ENCODE measurements around the gene FAHD2A. TPM values are rescaled to one million over a fixed set of nuclear protein-coding genes. Genes with fewer than 3 reads are reported as not detected.
A peak's percentile ranks its signal among the peaks of the same experiment; 100 is the strongest.

Gene FAHD2A
- total RNA-seq, 3 donors from 2014 or later, result 19.3 to 50.1 (median 24.3) TPM

- TF ChIP-seq POLR2AphosphoS5 (IDR thresholded peaks at IDR 0.05) (no peak), POLR2A (IDR thresholded peaks at IDR 0.05) (no peak), CTCF (IDR thresholded peaks at IDR 0.05) (no peak)
- H3K4me1 ChIP-seq, result no peaks in the 10 kb centered on the region
- H3K9me3 ChIP-seq, result no peaks in the 10 kb centered on the region
- H3K36me3 ChIP-seq, result no peaks in the 10 kb centered on the region
- peaks cover 0 to 6% of the 10 kb centered on the region in 2 donors for H3K27me3 ChIP-seq
- H3K4me3 ChIP-seq, result no peak overlapping the region
- intact Hi-C loops (cut with DNase I; ENCODE audit: low total_unique reads), result no loop called here
- no peak overlapping the region for H3K27ac ChIP-seq
- DNase-seq (ENCODE audit: low spot score in 2 of 2), result peak in 1 of 2 donors; percentile 24
These were observed 18.9 kb upstream of the FAHD2A start for GRCh38 chr2:95383635-95384027.

GRCh38 chr2:95384854-95385569 lies 17.5 kb upstream of the FAHD2A start:
- TF ChIP-seq CTCF (IDR thresholded peaks at IDR 0.05), result no peak
- no peak for TF ChIP-seq POLR2AphosphoS5 (IDR thresholded peaks at IDR 0.05)
- TF ChIP-seq POLR2A (IDR thresholded peaks at IDR 0.05), result no peak
- H3K9me3 ChIP-seq, result no peaks in the 10 kb centered on the region
- peak; percentile 26 to 47 for DNase-seq (ENCODE audit: low spot score in 2 of 2)
- intact Hi-C loops (cut with DNase I; ENCODE audit: low total_unique reads), result no loop called here
- no peaks in the 10 kb centered on the region for H3K4me1 ChIP-seq
- no peak overlapping the region for H3K27ac ChIP-seq
- peaks cover 0 to 6% of the 10 kb centered on the region in 2 donors for H3K27me3 ChIP-seq
- H3K36me3 ChIP-seq, result no peaks in the 10 kb centered on the region
- H3K4me3 ChIP-seq, result no peak overlapping the region

- intact Hi-C loops (cut with DNase I; ENCODE audit: low total_unique reads), result no loop called here
- Histone ChIP-seq H3K9me3 (no peaks in the 10 kb centered on the region), H3K36me3 (no peaks in the 10 kb centered on the region), H3K4me1 (no peaks in the 10 kb centered on the region), H3K4me3 (no peak overlapping the region), H3K27ac (no peak overlapping the region), H3K27me3 (peaks cover 0 to 6% of the 10 kb centered on the region in 2 donors)
- no peak for TF ChIP-seq CTCF (IDR thresholded peaks at IDR 0.05)
- no peak for TF ChIP-seq POLR2A (IDR thresholded peaks at IDR 0.05)
- no peak for TF ChIP-seq POLR2AphosphoS5 (IDR thresholded peaks at IDR 0.05)
- DNase-seq (ENCODE audit: low spot score in 2 of 2), result peak in 1 of 2 donors; percentile 43
These were observed 16.9 kb upstream of the FAHD2A start for GRCh38 chr2:95385570-95385984.

GRCh38 chr2:95386031-95386430 lies 16.5 kb upstream of the FAHD2A start:
- intact Hi-C loops (cut with DNase I; ENCODE audit: low total_unique reads), result no loop called here
- Histone ChIP-seq H3K27ac (no peak overlapping the region), H3K36me3 (no peaks in the 10 kb centered on the region), H3K9me3 (no peaks in the 10 kb centered on the region), H3K27me3 (peaks cover 0 to 6% of the 10 kb centered on the region in 2 donors), H3K4me1 (no peaks in the 10 kb centered on the region), H3K4me3 (no peak overlapping the region)
- TF ChIP-seq CTCF (IDR thresholded peaks at IDR 0.05) (no peak), POLR2A (IDR thresholded peaks at IDR 0.05) (no peak), POLR2AphosphoS5 (IDR thresholded peaks at IDR 0.05) (no peak)
- DNase-seq (ENCODE audit: low spot score in 2 of 2), result peak in 1 of 2 donors; percentile 19

- Histone ChIP-seq H3K36me3 (no peaks in the 10 kb centered on the region), H3K4me3 (no peak overlapping the region), H3K27ac (no peak overlapping the region), H3K4me1 (no peaks in the 10 kb centered on the region), H3K9me3 (no peaks in the 10 kb centered on the region), H3K27me3 (peaks cover 0 to 6% of the 10 kb centered on the region in 2 donors)
- intact Hi-C loops (cut with DNase I; ENCODE audit: low total_unique reads), result no loop called here
- peak in 1 of 2 donors; percentile 19 for DNase-seq (ENCODE audit: low spot score in 2 of 2)
- TF ChIP-seq POLR2AphosphoS5 (IDR thresholded peaks at IDR 0.05) (no peak), CTCF (IDR thresholded peaks at IDR 0.05) (no peak), POLR2A (IDR thresholded peaks at IDR 0.05) (no peak)
These were observed 15.2 kb upstream of the FAHD2A start for GRCh38 chr2:95387358-95387757.
